H1 (cell line): ENCODE data around the gene TOM1L2. TPM values are rescaled to one million over a fixed set of nuclear protein-coding genes. Genes with fewer than 3 reads are reported as not detected.

Experiments
- CTCF ChIA-PET: fragments of 300-600 bp; sonication (Branson Sonifier 250); formaldehyde crosslinking; loops from one replicate; lab custom pipeline; 2021; ENCODE audit not compliant: partially characterized antibody; lab: Charles Lee
- POLR2A ChIA-PET: fragments of 300-600 bp; sonication (Branson Sonifier 250); formaldehyde crosslinking; loops from one replicate; lab custom pipeline; 2021; ENCODE audit warnings: inconsistent platforms; ENCODE audit not compliant: partially characterized antibody; lab: Charles Lee
- DNase-seq, 2 experiments: peaks; one replicate each; pipeline versions ENCODE4 v3.0.0 to v3.0.0-alpha.2; 2010 to 2022; ENCODE audit warnings: low spot score in 2 of 2, low read depth in 1 of 2, mixed read lengths in 1 of 2
- FAIRE-seq: peaks from 2 replicates; lab custom pipeline; 2011; peaks lifted over from hg19 to GRCh38; lab: Jason Lieb, UNC
- H2AFZ ChIP-seq: 2 replicates; pipeline ENCODE4 v1.8.1; 2012; ENCODE audit warnings: low read length, inconsistent platforms
- H2AK5ac ChIP-seq: 2 replicates; pipeline ENCODE4 v1.6.1; 2013; ENCODE audit warnings: low read depth, low read length
- H2BK120ac ChIP-seq: replicated peaks from 2 replicates; pipeline ENCODE3; 2013; ENCODE audit warnings: low read depth, low read length, inconsistent platforms
- H2BK12ac ChIP-seq: 2 replicates; pipeline ENCODE4 v1.6.1; 2013; ENCODE audit warnings: low read depth, low read length
- H2BK15ac ChIP-seq: 2 replicates; pipeline ENCODE4 v1.6.1; 2013; ENCODE audit warnings: low read length
- H2BK20ac ChIP-seq: 2 replicates; pipeline ENCODE4 v1.6.1; 2013; ENCODE audit warnings: low read length
- H2BK5ac ChIP-seq: 2 replicates; pipeline ENCODE4 v1.6.1; 2013; ENCODE audit warnings: low read depth, low read length
- H3K14ac ChIP-seq: 2 replicates; pipeline ENCODE4 v1.6.1; 2013; ENCODE audit warnings: inconsistent platforms; ENCODE audit not compliant: insufficient read length
- H3K18ac ChIP-seq: 2 replicates; pipeline ENCODE4 v1.6.1; 2013; ENCODE audit warnings: low read length; ENCODE audit errors: extremely low read depth
- H3K23ac ChIP-seq: 2 replicates; pipeline ENCODE4 v1.6.1; 2013; ENCODE audit warnings: inconsistent platforms; ENCODE audit not compliant: insufficient read length
- H3K23me2 ChIP-seq: 2 replicates; pipeline ENCODE4 v1.6.1; 2013; ENCODE audit warnings: low read depth, low read length
- H3K27ac ChIP-seq: 2 replicates; pipeline ENCODE4 v1.6.1; 2011; ENCODE audit warnings: low read depth, low read length, inconsistent platforms
- H3K27me3 ChIP-seq, 4 experiments: replicated peaks in 1 of 4; 1 replicate in 1 of 4; 2 replicates in 3 of 4; pipeline versions ENCODE4 v1.6.1 to v1.8.1; 2011 to 2013; ENCODE audit warnings: low read length in 3 of 4, mild to moderate bottlenecking in 3 of 4, inconsistent platforms in 2 of 4, mixed read lengths in 2 of 4, moderate library complexity in 1 of 4; ENCODE audit not compliant: control insufficient read depth in 3 of 4, insufficient read depth in 3 of 4; ENCODE audit errors: extremely low read depth in 1 of 4
- H3K36me3 ChIP-seq, 4 experiments: 2 replicates each; pipeline versions ENCODE4 v1.6.1 to v1.8.1; 2011 to 2013; ENCODE audit warnings: mild to moderate bottlenecking in 4 of 4, low read length in 3 of 4, moderate library complexity in 2 of 4, control low read depth in 1 of 4, inconsistent platforms in 1 of 4; ENCODE audit not compliant: insufficient read depth in 4 of 4, control insufficient read depth in 2 of 4
- H3K4ac ChIP-seq: replicated peaks from 2 replicates; pipeline ENCODE3; 2013; ENCODE audit warnings: low read length, low read depth, mixed read lengths, inconsistent platforms; ENCODE audit not compliant: insufficient read length
- H3K4me1 ChIP-seq, 4 experiments: replicated peaks in 1 of 4; 1 replicate in 1 of 4; 2 replicates in 3 of 4; pipeline versions ENCODE4 v1.6.1 to v1.8.1; 2011 to 2013; ENCODE audit warnings: low read length in 3 of 4, inconsistent platforms in 2 of 4, mixed read lengths in 1 of 4; ENCODE audit not compliant: insufficient read depth in 4 of 4, control insufficient read depth in 3 of 4
- H3K4me2 ChIP-seq, 2 experiments: 2 replicates each; pipeline versions ENCODE4 v1.6.1 to v1.8.1; 2011 to 2013; ENCODE audit warnings: low read depth in 2 of 2, low read length in 2 of 2, control low read depth in 1 of 2, inconsistent platforms in 1 of 2, mild to moderate bottlenecking in 1 of 2; ENCODE audit not compliant: insufficient read depth in 1 of 2
- H3K4me3 ChIP-seq, 4 experiments: fragments of 200-600, 300-600 bp in 1 of 4; sonication (generic), shearing (Covaris generic), sonication (Bioruptor Twin) in 1 of 4; 2 replicates each; pipeline versions ENCODE4 v1.5.1 to v1.8.1; 2011 to 2016; ENCODE audit warnings: low read length in 4 of 4, low read depth in 3 of 4, control low read depth in 2 of 4, inconsistent platforms in 2 of 4, mild to moderate bottlenecking in 2 of 4, mixed read lengths in 1 of 4, moderate library complexity in 1 of 4; ENCODE audit not compliant: insufficient read depth in 2 of 4; ENCODE audit errors: extremely low read depth in 1 of 4
- H3K56ac ChIP-seq: replicated peaks from 2 replicates; pipeline ENCODE3; 2013; ENCODE audit warnings: low read depth, mild to moderate bottlenecking, mixed read lengths, low read length, inconsistent platforms; ENCODE audit not compliant: insufficient read length
- H3K79me1 ChIP-seq: 2 replicates; pipeline ENCODE4 v1.6.1; 2013; ENCODE audit warnings: low read depth, low read length, control low read depth
- H3K79me2 ChIP-seq, 2 experiments: 2 replicates each; pipeline versions ENCODE4 v1.6.1 to v1.8.1; 2012 to 2013; ENCODE audit warnings: low read length in 2 of 2, mild to moderate bottlenecking in 2 of 2, inconsistent platforms in 1 of 2; ENCODE audit not compliant: insufficient read depth in 2 of 2, control insufficient read depth in 1 of 2
- H3K9ac ChIP-seq, 4 experiments: replicated peaks in 1 of 4; 1 replicate in 1 of 4; 2 replicates in 3 of 4; pipeline versions ENCODE4 v1.6.1 to v1.8.1; 2011 to 2013; ENCODE audit warnings: low read depth in 3 of 4, low read length in 3 of 4, control low read depth in 2 of 4, mild to moderate bottlenecking in 2 of 4, moderate library complexity in 2 of 4, inconsistent platforms in 1 of 4; ENCODE audit errors: extremely low read depth in 1 of 4
- H3K9me3 ChIP-seq, 2 experiments: 2 replicates each; pipeline versions ENCODE4 v1.6.1 to v1.8.1; 2012 to 2013; ENCODE audit warnings: mild to moderate bottlenecking in 2 of 2, moderate library complexity in 2 of 2, control low read depth in 1 of 2, inconsistent platforms in 1 of 2, low read depth in 1 of 2, low read length in 1 of 2, mixed read lengths in 1 of 2; ENCODE audit not compliant: insufficient read depth in 2 of 2
- H4K20me1 ChIP-seq, 2 experiments: replicated peaks in 1 of 2; 2 replicates each; pipeline versions ENCODE3 to v1.8.1; 2011 to 2013; ENCODE audit warnings: inconsistent platforms in 2 of 2, low read length in 2 of 2, mild to moderate bottlenecking in 1 of 2; ENCODE audit not compliant: insufficient read depth in 2 of 2, control insufficient read depth in 1 of 2
- H4K5ac ChIP-seq: 2 replicates; pipeline ENCODE4 v1.6.1; 2013; ENCODE audit warnings: low read length, low read depth, mixed read lengths, inconsistent platforms; ENCODE audit not compliant: insufficient read length
- H4K8ac ChIP-seq: 2 replicates; pipeline ENCODE4 v1.8.0; 2013; ENCODE audit warnings: mild to moderate bottlenecking, moderate library complexity, low read length, inconsistent platforms; ENCODE audit not compliant: insufficient read depth; ENCODE audit errors: extremely low read depth
- H4K91ac ChIP-seq: replicated peaks from 2 replicates; pipeline ENCODE3; 2013; ENCODE audit warnings: low read length, mixed read lengths, inconsistent platforms; ENCODE audit not compliant: insufficient read length
- CEBPB ChIP-seq: IDR thresholded peaks from 2 replicates; pipeline ENCODE4 v1.6.1; 2012; ENCODE audit warnings: low read depth, low read length
- E2F6 ChIP-seq: IDR thresholded peaks from 2 replicates; pipeline ENCODE4 v1.6.1; 2012; ENCODE audit warnings: inconsistent platforms
- TCF12 ChIP-seq: IDR thresholded peaks from 2 replicates; pipeline ENCODE4 v1.6.1; 2011; ENCODE audit warnings: low read depth, mild to moderate bottlenecking, low read length
- USF2 ChIP-seq: IDR thresholded peaks from 2 replicates; pipeline ENCODE4 v1.6.1; 2011; ENCODE audit warnings: low read length, improper control_type of control experiment
- WGBS, 2 experiments: shearing (Covaris generic) in 1 of 2; methylation state at CpG; one replicate each; pipeline versions ENCODE4 v1.1.6 to v1.1.7; 2013 to 2015; ENCODE audit warnings: low lambda C conversion rate in 2 of 2, mixed read lengths in 2 of 2, inconsistent platforms in 1 of 2, low coverage in 1 of 2, missing lambda C conversion rate in 1 of 2; ENCODE audit not compliant: insufficient replicate concordance in 2 of 2, insufficient coverage in 1 of 2, insufficient read length in 1 of 2; ENCODE audit errors: extremely low coverage in 1 of 2, missing lambda C conversion rate in 1 of 2; 5-methylcytosine and 5-hydroxymethylcytosine counted together
- polyA plus RNA-seq, 7 experiments: library from polyadenylated mRNA; depleted of rRNA in 3 of 7; stranded (reverse) in 5 of 7; unstranded in 2 of 7; fragments of >200 nt in 5 of 7; fragments of 200-250 nt in 2 of 7; gene quantifications; 1 replicate in 5 of 7; 2 replicates in 1 of 7; 4 replicates in 1 of 7; pipeline versions ENCODE4 v1.2.1 to v1.2.3, GENCODE V29; 2011 to 2013; ENCODE audit warnings: missing spikeins in 2 of 7, mixed read lengths in 2 of 7
- total RNA-seq: library from RNA; stranded (reverse); fragmentation: NEBNext Ultra II Directional; extraction: Animal tissue kit (Norgen Biotek cat#: 25700); gene quantifications from 2 replicates; pipeline ENCODE4 v1.2.1, GENCODE V29; 2021

The TOM1L2 gene
- total and polyA plus RNA-seq, 2 of the 8 experiments (the other 6 are each of a cell fraction or from before 2014, with no cell fraction given), result 2.0 to 3.4 TPM

GRCh38 chr17:17928398-17929287 lies 43.6 kb downstream of the TOM1L2 start:
- no peak for FAIRE-seq
- Histone ChIP-seq H3K27ac (no peak overlapping the region), H3K23me2 (no peaks in the 10 kb centered on the region), H3K27me3 (0 out of 7 replicates have a peak, but pooled peaks cover 0 to 2% (median 0%) of the 10 kb centered on the region in 4 experiments), H3K36me3 (no peaks in the 10 kb centered on the region), H3K9me3 (no peaks in the 10 kb centered on the region), H2AFZ (no peak overlapping the region), H3K23ac (no peak overlapping the region), H3K4me2 (no peak overlapping the region), H2BK15ac (no peak overlapping the region), H3K18ac (no peak overlapping the region), H4K8ac (no peak overlapping the region), H3K4me1 (peaks cover 0 to 12% (median 1%) of the 10 kb centered on the region in 4 experiments; a peak in 3 of 7 replicates), H2BK20ac (no peak overlapping the region), H3K9ac (no peak overlapping the region), H3K79me1 (no peaks in the 10 kb centered on the region), H2BK5ac (no peak overlapping the region), H3K4ac (no peak overlapping the region), H4K20me1 (no peaks in the 10 kb centered on the region), H3K4me3 (no peak overlapping the region), H2BK12ac (no peak overlapping the region)
- POLR2A ChIA-PET, result interaction anchor here (1.4 to 1.5 kb wide), 2 partner anchors 9 to 93 kb away, joined by 3 to 5 read pairs; partner anchors contain the start of gene SREBF1
- no peak for DNase-seq
- CTCF ChIA-PET, result interaction anchor here (0.5 to 1.7 kb wide), 12 partner anchors 9 to 248 kb away, joined by 3 to 4 read pairs (median 3); no protein-coding TSS in a partner anchor
- TF ChIP-seq USF2 (no peak), TCF12 (no peak), CEBPB (no peak), E2F6 (no peak)
- TF ChIP-seq, all 59 proteins: peak for 0
- H4K5ac ChIP-seq, result no peak overlapping the region
- H3K56ac ChIP-seq, result no peak overlapping the region
- no peak overlapping the region for H4K91ac ChIP-seq
- H3K14ac ChIP-seq, result no peak overlapping the region
- 73% methylated on average over 12 of the region's 12 CpGs; no CpG with 5 or more reads in 1 of the 2 experiments for WGBS, 2 experiments
- H2AK5ac ChIP-seq, result no peak overlapping the region
- no peak overlapping the region for H2BK120ac ChIP-seq
- H3K79me2 ChIP-seq, result no peaks in the 10 kb centered on the region
